HUDEP-2 (cell line): Measurements from ENCODE around the gene UBE2U.
A peak's percentile ranks its signal among the peaks of the same experiment; 100 is the strongest.
"Not testable (repeated sequence)": the region's sequence is repeated elsewhere in the genome, so short reads cannot be mapped to it uniquely, and the experiment has no call there.

Experiments used
- DNase-seq, 76 experiments: peaks; one replicate each; lab custom pipeline; 2025; ENCODE audit not compliant: unreplicated experiment in 76 of 76; lab: John Stamatoyannopoulos, UW

Gene UBE2U

GRCh38 chr1:64235910-64236309 is 32.5 kb downstream of the UBE2U start:
- DNase-seq = no peak

GRCh38 chr1:64236541-64236954 is 33.1 kb downstream of the UBE2U start:
- no peak for DNase-seq

- DNase-seq = not testable (repeated sequence)
Observed at GRCh38 chr1:64239519-64239918, 36.1 kb downstream of the UBE2U start.

- no peak for DNase-seq
Observed at GRCh38 chr1:64240206-64240605, 36.8 kb downstream of the UBE2U start.

GRCh38 chr1:64241069-64241468 is 37.6 kb downstream of the UBE2U start:
- DNase-seq = no peak

- peak in 6 of 76 experiments; percentile 2 to 22 (median 6) for DNase-seq
Observed at GRCh38 chr1:64242895-64243756, 39.7 kb downstream of the UBE2U start.

GRCh38 chr1:64243757-64244080 is 40.3 kb downstream of the UBE2U start:
- no peak for DNase-seq

GRCh38 chr1:64245495-64245894 is 42.1 kb downstream of the UBE2U start:
- no peak for DNase-seq

- peak in 14 of 76 experiments; percentile 1 to 34 (median 14) for DNase-seq
Observed at GRCh38 chr1:64246294-64246917, 43.0 kb downstream of the UBE2U start.

- no peak for DNase-seq
Observed at GRCh38 chr1:64248065-64248464, 44.6 kb downstream of the UBE2U start.

GRCh38 chr1:64250472-64250871 is 47.0 kb downstream of the UBE2U start:
- DNase-seq = not testable (repeated sequence)

GRCh38 chr1:64251971-64252370 is 48.5 kb downstream of the UBE2U start:
- DNase-seq = no peak

GRCh38 chr1:64257233-64257632 is 53.8 kb downstream of the UBE2U start:
- DNase-seq = not testable (repeated sequence)

GRCh38 chr1:64258444-64258843 is 55.0 kb downstream of the UBE2U start:
- DNase-seq = not testable (repeated sequence)

- no peak for DNase-seq
Observed at GRCh38 chr1:64263335-64263734, 59.9 kb downstream of the UBE2U start.

GRCh38 chr1:64263856-64264255 is 60.4 kb downstream of the UBE2U start:
- DNase-seq = no peak

- DNase-seq = no peak
Observed at GRCh38 chr1:64265141-64265540, 61.7 kb downstream of the UBE2U start.

GRCh38 chr1:64266991-64267390 is 63.6 kb downstream of the UBE2U start:
- DNase-seq = no peak

GRCh38 chr1:64268653-64269557 is 65.5 kb downstream of the UBE2U start:
- DNase-seq = peak in 50 of 76 experiments; percentile 2 to 64 (median 30)

- no peak for DNase-seq
Observed at GRCh38 chr1:64269558-64269884, 66.1 kb downstream of the UBE2U start.

- no peak for DNase-seq
Observed at GRCh38 chr1:64280001-64280400, 76.6 kb downstream of the UBE2U start.
